ENCODE data around the gene CPSF7. TPM values are rescaled to one million over a fixed set of nuclear protein-coding genes. Genes with fewer than 3 reads are reported as not detected.

The CPSF7 gene
- total and polyA plus RNA-seq, 2 experiments from 2014 or later = 27.5 to 39.6 TPM

- Histone ChIP-seq H3K27ac (no peak overlapping the region), H3K4me2 (no peak overlapping the region), H3K79me2 (peaks cover 51% of the 10 kb centered on the region), H3K9me2 (replicated peaks; ENCODE audit: insufficient read depth) (no peaks in the 10 kb centered on the region), H3K9me3 (ENCODE audit: low read depth) (no peaks in the 10 kb centered on the region), H3K4me3 (no peak overlapping the region), H4K20me1 (ENCODE audit: insufficient read depth, poor library complexity, severe bottlenecking) (peaks cover 32% of the 10 kb centered on the region), H2AFZ (no peak overlapping the region), H3K27me3 (no peaks in the 10 kb centered on the region), H3K36me3 (replicated peaks; ENCODE audit: insufficient read depth, low read depth) (no peaks in the 10 kb centered on the region), H3K4me1 (ENCODE audit: insufficient read depth) (no peaks in the 10 kb centered on the region)
- WGBS (ENCODE audit: low lambda C conversion rate, missing lambda C conversion rate) = 93% methylated on average over 3 of the region's 3 CpGs
- DNase-seq (ENCODE audit: low spot score) = no peak
- TF ChIP-seq, protein P1, sequence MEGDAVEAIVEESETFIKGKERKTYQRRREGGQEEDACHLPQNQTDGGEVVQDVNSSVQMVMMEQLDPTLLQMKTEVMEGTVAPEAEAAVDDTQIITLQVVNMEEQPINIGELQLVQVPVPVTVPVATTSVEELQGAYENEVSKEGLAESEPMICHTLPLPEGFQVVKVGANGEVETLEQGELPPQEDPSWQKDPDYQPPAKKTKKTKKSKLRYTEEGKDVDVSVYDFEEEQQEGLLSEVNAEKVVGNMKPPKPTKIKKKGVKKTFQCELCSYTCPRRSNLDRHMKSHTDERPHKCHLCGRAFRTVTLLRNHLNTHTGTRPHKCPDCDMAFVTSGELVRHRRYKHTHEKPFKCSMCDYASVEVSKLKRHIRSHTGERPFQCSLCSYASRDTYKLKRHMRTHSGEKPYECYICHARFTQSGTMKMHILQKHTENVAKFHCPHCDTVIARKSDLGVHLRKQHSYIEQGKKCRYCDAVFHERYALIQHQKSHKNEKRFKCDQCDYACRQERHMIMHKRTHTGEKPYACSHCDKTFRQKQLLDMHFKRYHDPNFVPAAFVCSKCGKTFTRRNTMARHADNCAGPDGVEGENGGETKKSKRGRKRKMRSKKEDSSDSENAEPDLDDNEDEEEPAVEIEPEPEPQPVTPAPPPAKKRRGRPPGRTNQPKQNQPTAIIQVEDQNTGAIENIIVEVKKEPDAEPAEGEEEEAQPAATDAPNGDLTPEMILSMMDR (IDR thresholded peaks at IDR 0.05; ENCODE audit: poor library complexity) = no peak
- TF ChIP-seq EZH2 (IDR thresholded peaks at IDR 0.05; ENCODE audit: borderline replicate concordance) (no peak), EZH2phosphoT487 (IDR thresholded peaks at IDR 0.05; ENCODE audit: low read depth, severe bottlenecking, unreplicated experiment) (no peak)
Observed at GRCh38 chr11:61416941-61417340, 12.8 kb downstream of the CPSF7 start.

- 97% methylated on average over 6 of the region's 6 CpGs for WGBS (ENCODE audit: low lambda C conversion rate, missing lambda C conversion rate)
- Histone ChIP-seq H3K36me3 (replicated peaks; ENCODE audit: insufficient read depth, low read depth) (no peaks in the 10 kb centered on the region), H3K4me3 (no peak overlapping the region), H3K9me3 (ENCODE audit: low read depth) (no peaks in the 10 kb centered on the region), H3K4me1 (ENCODE audit: insufficient read depth) (no peaks in the 10 kb centered on the region), H3K79me2 (peaks cover 36% of the 10 kb centered on the region), H3K9me2 (replicated peaks; ENCODE audit: insufficient read depth) (no peaks in the 10 kb centered on the region), H3K27me3 (no peaks in the 10 kb centered on the region), H2AFZ (no peak overlapping the region), H3K27ac (no peak overlapping the region), H4K20me1 (ENCODE audit: insufficient read depth, poor library complexity, severe bottlenecking) (peaks cover 26% of the 10 kb centered on the region), H3K4me2 (no peak overlapping the region)
- TF ChIP-seq, protein P1 (IDR thresholded peaks at IDR 0.05; ENCODE audit: poor library complexity) = no peak
- no peak for TF ChIP-seq EZH2phosphoT487 (IDR thresholded peaks at IDR 0.05; ENCODE audit: low read depth, severe bottlenecking, unreplicated experiment)
- DNase-seq (ENCODE audit: low spot score) = no peak
Observed at GRCh38 chr11:61415381-61415780, 14.4 kb downstream of the CPSF7 start.

DNA sequence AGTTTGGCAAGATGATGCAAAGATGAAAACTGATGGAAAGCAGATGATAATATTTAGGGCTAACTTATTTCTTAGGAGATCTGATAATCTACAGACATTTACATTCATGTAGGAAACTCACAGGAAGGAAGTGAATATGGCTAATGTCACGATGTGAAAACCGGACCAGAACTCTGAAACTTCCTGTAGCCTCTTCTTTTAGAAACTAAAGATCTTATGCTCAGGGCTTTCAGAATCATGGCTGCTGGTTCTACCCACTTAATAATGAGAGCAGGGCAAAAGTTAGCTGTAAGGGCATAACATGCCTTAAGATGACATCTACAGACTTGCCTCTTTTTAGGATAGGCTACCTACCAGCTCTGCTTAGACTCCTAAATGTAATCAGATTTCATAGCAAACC, 15.2 kb downstream of the CPSF7 start:
- Histone ChIP-seq H3K36me3 (replicated peaks; ENCODE audit: insufficient read depth, low read depth) (no peaks in the 10 kb centered on the region), H3K9me2 (replicated peaks; ENCODE audit: insufficient read depth) (no peaks in the 10 kb centered on the region), H3K4me2 (no peak overlapping the region), H3K9me3 (ENCODE audit: low read depth) (no peaks in the 10 kb centered on the region), H3K27ac (no peak overlapping the region), H3K79me2 (peaks cover 27% of the 10 kb centered on the region), H3K27me3 (no peaks in the 10 kb centered on the region), H3K4me3 (no peak overlapping the region), H2AFZ (no peak overlapping the region), H3K4me1 (ENCODE audit: insufficient read depth) (no peaks in the 10 kb centered on the region), H4K20me1 (ENCODE audit: insufficient read depth, poor library complexity, severe bottlenecking) (peaks cover 21% of the 10 kb centered on the region)
- WGBS (ENCODE audit: low lambda C conversion rate, missing lambda C conversion rate) = 96% methylated on average over 2 of the region's 2 CpGs
- no peak for DNase-seq (ENCODE audit: low spot score)
- TF ChIP-seq, protein P1 (IDR thresholded peaks at IDR 0.05; ENCODE audit: poor library complexity) = no peak
- no peak for TF ChIP-seq EZH2 (IDR thresholded peaks at IDR 0.05; ENCODE audit: borderline replicate concordance)
- TF ChIP-seq EZH2phosphoT487 (IDR thresholded peaks at IDR 0.05; ENCODE audit: low read depth, severe bottlenecking, unreplicated experiment) = no peak

GRCh38 chr11:61413496-61413895, 16.3 kb downstream of the CPSF7 start:
- Histone ChIP-seq H3K4me2 (no peak overlapping the region), H2AFZ (no peak overlapping the region), H3K27ac (no peak overlapping the region), H3K27me3 (no peaks in the 10 kb centered on the region), H3K9me2 (replicated peaks; ENCODE audit: insufficient read depth) (no peaks in the 10 kb centered on the region), H3K79me2 (peaks cover 22% of the 10 kb centered on the region), H3K4me1 (ENCODE audit: insufficient read depth) (no peaks in the 10 kb centered on the region), H3K36me3 (replicated peaks; ENCODE audit: insufficient read depth, low read depth) (no peaks in the 10 kb centered on the region), H4K20me1 (ENCODE audit: insufficient read depth, poor library complexity, severe bottlenecking) (peaks cover 15% of the 10 kb centered on the region), H3K9me3 (ENCODE audit: low read depth) (no peaks in the 10 kb centered on the region), H3K4me3 (no peak overlapping the region)
- no peak for DNase-seq (ENCODE audit: low spot score)
- TF ChIP-seq, protein P1 (IDR thresholded peaks at IDR 0.05; ENCODE audit: poor library complexity) = no peak
- TF ChIP-seq EZH2 (IDR thresholded peaks at IDR 0.05; ENCODE audit: borderline replicate concordance) = no peak
- TF ChIP-seq EZH2phosphoT487 (IDR thresholded peaks at IDR 0.05; ENCODE audit: low read depth, severe bottlenecking, unreplicated experiment) = no peak
- 94% methylated on average over 3 of the region's 3 CpGs for WGBS (ENCODE audit: low lambda C conversion rate, missing lambda C conversion rate)

Data from hepatocyte (in vitro differentiated cells).